Measurements from ENCODE around the gene MGST2.
"Not testable (repeated sequence)": the region's sequence is repeated elsewhere in the genome, so short reads cannot be mapped to it uniquely, and the experiment has no call there.

Gene MGST2

GRCh38 chr4:139665690-139666529, at the start of gene MGST2:
MGST2 (plus strand) TSS chr4:139665819; CDS start chr4:139666020, 201 bp downstream.
- no peak for DNase-seq (ENCODE audit: low read depth)

GRCh38 chr4:139617702-139618490, 47.7 kb upstream of the MGST2 start:
- no peak for DNase-seq (ENCODE audit: low read depth)

- DNase-seq (ENCODE audit: low read depth): no peak
These were observed 46.0 kb upstream of the MGST2 start for GRCh38 chr4:139619644-139620043.

- no peak for DNase-seq (ENCODE audit: low read depth)
These were observed 42.7 kb upstream of the MGST2 start for GRCh38 chr4:139622901-139623381.

- DNase-seq (ENCODE audit: low read depth): no peak
These were observed 41.1 kb upstream of the MGST2 start for GRCh38 chr4:139624441-139625092.

- no peak for DNase-seq (ENCODE audit: low read depth)
These were observed 40.5 kb upstream of the MGST2 start for GRCh38 chr4:139625093-139625455.

GRCh38 chr4:139625482-139625881, 40.1 kb upstream of the MGST2 start:
- DNase-seq (ENCODE audit: low read depth): no peak

GRCh38 chr4:139628184-139629012, 37.2 kb upstream of the MGST2 start:
- no peak for DNase-seq (ENCODE audit: low read depth)

GRCh38 chr4:139629436-139630125, 36.0 kb upstream of the MGST2 start:
- no peak for DNase-seq (ENCODE audit: low read depth)

GRCh38 chr4:139630126-139630495, 35.5 kb upstream of the MGST2 start:
- DNase-seq (ENCODE audit: low read depth): no peak

GRCh38 chr4:139630991-139631390, 34.6 kb upstream of the MGST2 start:
- no peak for DNase-seq (ENCODE audit: low read depth)

GRCh38 chr4:139631791-139632190, 33.8 kb upstream of the MGST2 start:
- no peak for DNase-seq (ENCODE audit: low read depth)

- DNase-seq (ENCODE audit: low read depth): not testable (repeated sequence)
These were observed 32.9 kb upstream of the MGST2 start for GRCh38 chr4:139632739-139633138.

GRCh38 chr4:139633195-139633594, 32.4 kb upstream of the MGST2 start:
- DNase-seq (ENCODE audit: low read depth): no peak

GRCh38 chr4:139633661-139634060, 32.0 kb upstream of the MGST2 start:
- no peak for DNase-seq (ENCODE audit: low read depth)

GRCh38 chr4:139635966-139636365, 29.7 kb upstream of the MGST2 start:
- no peak for DNase-seq (ENCODE audit: low read depth)

GRCh38 chr4:139638306-139638705, 27.3 kb upstream of the MGST2 start:
- not testable (repeated sequence) for DNase-seq (ENCODE audit: low read depth)

GRCh38 chr4:139639654-139640053, 26.0 kb upstream of the MGST2 start:
- no peak for DNase-seq (ENCODE audit: low read depth)

GRCh38 chr4:139641218-139641617, 24.4 kb upstream of the MGST2 start:
- no peak for DNase-seq (ENCODE audit: low read depth)

GRCh38 chr4:139642364-139642763, 23.3 kb upstream of the MGST2 start:
- no peak for DNase-seq (ENCODE audit: low read depth)
